GM21381 (cell line): ENCODE results near the gene KIF7.

Source experiments
- ATAC-seq: cut with Tn5 transposase; IDR thresholded peaks from one replicate; pipeline ENCODE4 v1.9.1; 2021; ENCODE audit warnings: mild to moderate bottlenecking, moderate library complexity; ENCODE audit not compliant: unreplicated experiment

Gene KIF7

DNA sequence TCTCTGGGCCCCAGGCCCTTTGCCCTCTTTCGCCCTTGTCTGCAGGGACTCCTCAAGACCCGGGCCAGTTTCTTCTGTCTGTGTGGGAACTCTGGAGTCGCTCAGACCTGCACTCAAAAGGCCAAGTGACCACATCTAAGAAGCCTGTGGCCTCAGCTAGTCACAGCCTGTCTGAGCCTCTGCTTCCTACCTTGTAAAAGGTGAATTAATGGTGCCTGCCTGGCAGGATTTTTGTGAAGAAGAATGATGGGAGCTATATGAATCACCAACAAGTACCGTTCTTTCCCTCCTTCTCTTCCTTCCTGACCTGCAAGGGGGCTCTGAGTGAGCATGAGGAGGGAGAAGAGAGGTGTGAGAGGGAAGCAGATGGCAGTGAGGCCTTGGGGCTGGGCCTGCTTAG, 16.4 kb upstream of the KIF7 start:
- ATAC-seq: no peak

- ATAC-seq: no peak
Observed at GRCh38 chr15:89670971-89671560, 15.8 kb upstream of the KIF7 start.

DNA sequence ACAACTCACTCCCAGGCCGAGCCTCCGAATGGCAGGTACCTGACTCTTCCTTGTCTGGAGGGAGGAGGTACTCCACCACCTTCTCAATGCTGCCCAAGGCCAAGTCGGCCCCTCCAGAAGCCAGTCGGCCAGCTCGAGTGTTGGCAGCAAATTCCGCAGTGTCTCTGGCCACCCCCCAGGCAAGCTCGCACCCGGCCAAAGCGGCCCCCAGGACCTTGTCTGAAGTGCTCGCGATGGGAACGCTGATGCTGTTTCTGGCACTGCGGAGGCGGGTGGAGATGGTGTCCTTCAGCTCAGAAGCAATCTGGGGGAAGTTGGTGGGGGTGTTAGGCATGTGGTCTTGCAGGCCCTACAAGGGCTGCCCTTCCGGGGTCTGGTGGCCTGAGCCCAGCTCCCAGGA, 14.7 kb upstream of the KIF7 start:
- no peak for ATAC-seq

GRCh38 chr15:89669309-89669865, 14.1 kb upstream of the KIF7 start:
- no peak for ATAC-seq

DNA sequence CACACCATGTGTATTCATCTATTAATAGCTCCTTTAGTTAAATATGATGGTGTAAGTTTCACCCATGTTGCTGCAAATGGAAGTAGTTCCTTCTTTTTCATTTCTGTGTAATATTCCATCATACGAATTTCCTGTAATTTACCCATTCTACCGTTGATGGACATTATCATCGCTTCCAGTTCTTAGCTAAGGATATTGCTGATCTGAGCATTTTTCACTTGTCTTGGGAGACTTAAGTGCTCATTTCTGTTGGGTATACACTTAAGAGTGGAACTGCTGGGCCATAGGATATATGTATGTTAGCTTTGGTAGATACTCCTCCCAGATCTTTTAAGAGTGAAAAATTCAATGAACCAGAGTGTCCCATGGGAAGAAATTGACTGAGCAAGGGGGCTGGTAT, 12.9 kb upstream of the KIF7 start:
- no peak for ATAC-seq

DNA sequence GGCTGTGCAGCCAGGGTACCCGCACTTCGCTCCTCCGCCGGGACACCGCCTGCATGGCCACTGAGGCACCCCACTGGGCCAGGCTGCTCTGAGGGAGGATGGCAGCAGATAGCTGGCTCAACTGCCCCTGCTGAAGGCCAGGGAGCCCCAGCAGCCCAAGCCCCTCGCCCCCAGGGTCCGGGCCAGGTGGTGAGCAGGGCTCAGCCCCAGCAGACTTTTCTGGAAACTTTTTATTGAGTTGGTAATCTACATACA, 12.4 kb upstream of the KIF7 start:
- ATAC-seq: no peak

DNA sequence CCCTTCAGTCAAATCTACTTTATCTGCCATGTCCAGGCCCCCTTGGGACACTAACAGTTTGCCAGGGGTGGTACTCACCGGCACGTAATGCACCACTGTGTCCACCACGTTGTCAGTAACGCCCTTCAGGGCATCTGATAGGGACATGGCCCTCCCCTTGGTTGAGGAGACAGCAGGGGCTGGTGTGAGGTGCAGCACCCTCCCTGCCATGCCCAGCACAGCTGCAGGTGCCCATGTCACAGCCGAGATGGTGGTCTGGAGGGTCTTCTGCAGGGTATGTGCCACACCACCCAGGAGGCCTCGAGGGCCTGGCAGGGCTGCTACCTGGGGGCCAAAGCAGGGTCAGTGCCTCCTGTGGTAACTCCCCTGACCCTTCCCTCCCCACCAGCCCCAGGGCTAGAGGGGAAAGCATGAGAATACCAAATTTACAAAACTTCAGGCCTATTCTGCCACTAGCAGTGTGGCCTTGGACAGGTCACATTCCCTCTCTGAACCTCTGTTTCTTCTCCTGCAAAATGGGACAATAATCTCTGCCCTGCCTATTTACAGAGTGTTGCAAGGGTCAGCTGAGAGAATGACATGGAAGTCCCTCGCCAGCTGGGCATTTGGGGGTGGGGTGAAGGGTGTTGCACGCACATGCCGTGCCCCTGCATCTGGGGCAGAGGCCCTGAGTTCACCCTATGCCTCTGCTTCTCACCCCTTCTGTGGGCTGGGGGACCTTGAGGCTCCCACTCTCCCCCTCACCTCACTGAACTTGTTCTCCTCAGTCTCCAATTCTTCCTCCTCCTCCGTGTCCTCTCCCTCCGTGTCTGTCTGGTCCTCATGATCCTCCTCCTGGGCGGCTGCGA, 11.8 kb upstream of the KIF7 start:
- ATAC-seq: no peak

DNA sequence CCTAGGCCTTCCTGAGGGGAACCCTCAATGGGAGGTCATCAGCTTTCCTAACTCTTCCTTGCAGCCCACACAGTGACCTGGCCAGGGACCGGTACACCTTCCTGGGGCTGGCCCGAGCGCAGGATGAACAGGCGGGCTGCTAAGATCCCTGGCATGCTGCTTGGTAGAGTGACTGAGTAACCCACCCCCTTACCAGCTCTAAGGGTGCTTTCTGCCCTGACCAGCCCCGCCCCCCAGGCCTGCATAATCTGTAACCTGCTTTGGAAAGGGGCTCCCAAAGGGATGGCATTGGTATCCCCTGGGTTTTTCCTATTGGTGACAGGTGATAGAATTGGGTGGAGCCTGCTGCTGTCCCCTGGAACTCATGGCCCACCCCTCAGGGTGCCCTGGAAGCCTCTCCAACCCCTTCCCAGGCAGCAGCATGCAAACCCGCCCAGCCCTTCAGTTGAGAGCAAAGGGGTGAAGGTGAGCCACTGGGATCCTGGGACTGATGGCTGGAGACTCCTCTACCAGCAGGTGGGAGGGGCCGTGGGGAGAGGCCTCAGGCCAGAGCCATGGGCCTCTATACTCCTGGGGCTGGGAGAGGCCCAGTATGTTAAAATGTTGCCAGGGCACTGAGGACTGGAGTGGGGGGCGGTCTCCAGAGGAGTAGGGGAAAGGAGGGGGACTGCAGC, 11.1 kb upstream of the KIF7 start:
- ATAC-seq: no peak

DNA sequence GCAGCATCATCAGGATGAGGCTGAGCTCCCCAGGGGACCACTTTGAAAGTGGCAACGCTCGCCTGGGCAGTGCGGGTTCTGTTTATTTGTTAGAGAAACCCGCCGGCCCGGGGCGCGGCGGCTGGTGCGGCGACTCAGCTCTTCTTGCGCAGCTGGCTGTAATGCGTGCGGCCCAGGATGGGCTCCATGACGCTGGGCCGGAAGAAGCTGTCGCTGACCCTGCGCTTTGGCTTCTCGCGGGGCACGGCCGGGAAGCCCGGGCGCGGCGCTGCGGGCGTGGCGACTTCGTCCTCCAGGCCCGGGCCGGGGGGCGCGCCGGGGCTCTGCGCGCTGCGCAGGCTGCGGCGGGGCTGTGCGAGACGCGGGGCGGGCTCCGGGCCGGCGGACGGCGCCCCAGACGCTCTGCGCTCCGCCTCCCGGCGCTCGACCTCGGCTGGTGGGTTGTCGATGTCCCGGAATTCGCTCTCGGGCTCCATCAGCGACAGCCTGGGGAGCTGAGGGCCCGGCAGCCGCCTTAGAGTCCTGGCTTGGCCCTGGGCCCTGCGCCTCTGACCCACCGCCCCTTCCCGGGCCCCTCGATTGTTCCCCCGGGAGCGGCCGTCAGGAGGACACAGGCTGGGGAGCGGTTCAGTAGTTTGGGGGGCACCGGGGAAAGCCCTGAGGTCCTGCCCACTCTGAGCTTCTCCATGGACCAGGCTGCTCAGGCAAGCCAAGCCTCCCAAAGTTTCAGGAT, 10.3 kb upstream of the KIF7 start:
- no peak for ATAC-seq

- no peak for ATAC-seq
Observed at GRCh38 chr15:89664441-89665350, 9.4 kb upstream of the KIF7 start.

GRCh38 chr15:89662893-89663626, 7.8 kb upstream of the KIF7 start:
- ATAC-seq: no peak

GRCh38 chr15:89660556-89660955, 5.3 kb upstream of the KIF7 start:
- ATAC-seq: no peak

GRCh38 chr15:89659295-89659694, 4.0 kb upstream of the KIF7 start:
- no peak for ATAC-seq

DNA sequence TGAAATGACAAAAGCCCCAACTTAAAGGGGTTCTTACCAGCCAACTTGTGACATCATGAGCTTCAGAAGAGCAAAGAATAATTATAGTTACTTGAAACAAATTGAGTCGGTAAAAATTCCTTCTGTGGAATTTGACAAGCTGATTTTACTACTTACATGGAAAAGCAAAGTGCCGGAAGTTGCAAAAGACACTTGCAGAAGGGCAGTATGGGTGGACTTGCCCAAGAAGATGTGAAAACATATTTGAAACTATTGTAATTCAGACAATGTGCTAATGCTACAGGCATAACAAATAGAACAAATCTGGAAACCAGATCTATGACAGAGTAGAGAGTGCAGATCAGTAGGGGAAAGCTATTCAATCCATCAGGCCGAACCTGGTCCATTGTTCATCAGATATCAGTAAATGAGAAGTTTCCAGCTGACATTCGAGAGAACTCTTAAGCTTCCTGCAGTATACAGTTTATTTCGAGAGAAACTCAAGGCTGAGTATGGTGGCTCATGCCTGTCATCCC, 2.5 kb upstream of the KIF7 start:
- no peak for ATAC-seq

- ATAC-seq: no peak
Observed at GRCh38 chr15:89656116-89656815, 999 bp upstream of the KIF7 start.

DNA sequence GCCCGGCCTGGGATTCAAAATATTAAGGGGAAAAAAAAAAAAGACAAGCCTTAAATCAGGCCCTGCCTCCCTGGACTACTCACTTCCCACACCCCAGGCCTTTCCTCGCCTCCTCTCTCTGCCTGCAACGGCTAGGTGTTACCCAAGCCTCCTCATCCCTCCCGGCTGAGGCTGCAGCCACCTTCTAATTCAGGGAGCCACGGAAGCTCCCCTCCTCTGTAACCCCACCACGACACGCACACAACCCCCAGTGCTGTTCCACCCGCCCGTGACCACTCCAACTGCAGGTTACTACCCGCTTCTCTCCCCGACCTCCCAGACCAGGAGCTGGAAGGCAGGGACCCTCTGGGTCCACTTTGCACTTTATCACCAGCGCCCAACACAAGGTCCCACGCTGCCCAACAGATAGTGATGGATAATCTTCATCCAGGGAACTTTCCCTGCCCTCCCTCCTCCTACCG, 936 bp downstream of the KIF7 start:
- no peak for ATAC-seq

DNA sequence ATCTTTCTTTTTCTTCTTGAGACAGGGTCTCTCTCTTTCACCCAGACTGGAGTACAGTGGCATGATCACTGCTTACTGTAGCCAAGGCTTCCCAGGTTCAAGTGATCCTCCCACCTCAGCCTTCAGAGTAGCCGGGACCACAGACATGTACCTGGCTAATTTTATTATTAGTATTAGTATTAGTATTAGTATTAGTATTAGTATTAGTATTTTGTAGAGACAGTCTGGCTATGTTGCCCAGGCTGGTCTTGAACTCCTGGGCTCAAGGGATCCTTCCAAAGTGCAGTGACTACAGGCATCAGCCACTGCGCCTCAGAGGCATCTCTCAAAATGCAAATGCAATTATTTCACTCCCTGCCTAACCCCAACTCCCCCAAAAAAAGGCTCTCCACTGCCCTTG, 1.7 kb downstream of the KIF7 start:
- no peak for ATAC-seq

DNA sequence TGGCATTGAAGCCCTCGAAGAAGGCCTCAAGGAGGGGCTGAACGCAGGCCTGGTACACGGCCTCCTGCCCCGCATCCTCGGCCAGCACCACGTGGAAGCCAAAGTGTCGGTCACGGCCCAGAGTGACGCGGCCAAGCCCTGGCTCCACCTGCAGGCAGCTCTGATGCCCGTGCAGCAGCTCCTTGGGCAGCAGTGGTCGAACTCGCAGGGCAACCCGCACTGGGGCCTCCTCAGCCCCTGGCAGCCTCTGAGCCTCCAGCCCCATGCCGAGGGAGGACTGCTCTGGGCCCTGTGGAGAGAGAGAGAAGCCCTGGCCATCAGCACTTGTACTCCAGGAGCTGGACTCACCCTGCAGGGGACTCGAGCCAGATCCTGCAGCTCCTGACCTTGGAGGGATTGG, 2.6 kb downstream of the KIF7 start:
- no peak for ATAC-seq

GRCh38 chr15:89652131-89652530, 3.1 kb downstream of the KIF7 start:
- ATAC-seq: no peak
